GM23338 (cell line): ENCODE data around the gene DMKN. TPM values are rescaled to one million over a fixed set of nuclear protein-coding genes. Genes with fewer than 3 reads are reported as not detected.

Source experiments
- ATAC-seq: fragments of 200-7000 bp; cut with Tn5 transposase; 3 replicates; pipeline ENCODE4 v1.9.1; 2020
- DNase-seq: peaks from one replicate; pipeline ENCODE4 v3.0.0-alpha.2; 2015; ENCODE audit warnings: low spot score
- H2AFZ ChIP-seq: fragments of 200-600 bp; sonication (generic); 2 replicates; pipeline ENCODE4 v1.8.0; 2016; ENCODE audit warnings: antibody characterized with exemption, mild to moderate bottlenecking, moderate library complexity
- H3F3A ChIP-seq: fragments of 200-600 bp; sonication (generic); replicated peaks from 2 replicates; pipeline ENCODE4 v1.8.0; 2017; ENCODE audit warnings: antibody characterized with exemption, mixed run types, low read depth
- H3K27ac ChIP-seq: fragments of 200-600 bp; sonication (generic); 2 replicates; pipeline ENCODE4 v1.6.1; 2016; ENCODE audit warnings: low read depth
- H3K27me3 ChIP-seq: fragments of 200-600 bp; sonication (generic); 2 replicates; pipeline ENCODE4 v1.8.0; 2016; ENCODE audit warnings: mild to moderate bottlenecking, mixed run types, moderate library complexity; ENCODE audit not compliant: insufficient read depth
- H3K36me3 ChIP-seq: fragments of 200-600 bp; sonication (generic); 2 replicates; pipeline ENCODE4 v1.8.0; 2016; ENCODE audit warnings: mild to moderate bottlenecking; ENCODE audit not compliant: insufficient read depth
- H3K4me1 ChIP-seq: fragments of 200-600 bp; sonication (generic); 2 replicates; pipeline ENCODE4 v1.8.0; 2016; ENCODE audit warnings: mild to moderate bottlenecking, moderate library complexity; ENCODE audit not compliant: insufficient read depth
- H3K4me2 ChIP-seq: fragments of 200-600 bp; sonication (generic); 2 replicates; pipeline ENCODE4 v1.7.1; 2017; ENCODE audit warnings: mixed run types
- H3K4me3 ChIP-seq: fragments of 200-600 bp; sonication (generic); 2 replicates; pipeline ENCODE4 v1.6.1; 2016; ENCODE audit warnings: mixed run types
- H3K79me2 ChIP-seq: fragments of 200-600 bp; sonication (generic); replicated peaks from 2 replicates; pipeline ENCODE4 v1.8.0; 2017; ENCODE audit warnings: mild to moderate bottlenecking; ENCODE audit not compliant: insufficient read depth
- H3K9me2 ChIP-seq: fragments of 200-600 bp; sonication (generic); 2 replicates; pipeline ENCODE4 v1.8.0; 2017; ENCODE audit not compliant: insufficient read depth
- H4K20me1 ChIP-seq: fragments of 200-600 bp; sonication (generic); replicated peaks from 2 replicates; pipeline ENCODE4 v1.8.0; 2017; ENCODE audit warnings: mild to moderate bottlenecking; ENCODE audit not compliant: insufficient read depth
- H3K27ac Mint-ChIP-seq: 2 replicates; pipeline ENCODE4 v1.8.0; 2020; ENCODE audit warnings: inconsistent platforms, mild to moderate bottlenecking, moderate library complexity, mixed read lengths
- H3K27me3 Mint-ChIP-seq: 3 replicates; pipeline ENCODE4 v1.8.0; 2022; ENCODE audit warnings: low read depth, mild to moderate bottlenecking, moderate library complexity, mixed read lengths, inconsistent platforms; ENCODE audit not compliant: insufficient read depth, poor library complexity
- H3K36me3 Mint-ChIP-seq: 3 replicates; pipeline ENCODE4 v1.8.0; 2021; ENCODE audit warnings: low read depth, mild to moderate bottlenecking, inconsistent platforms, moderate library complexity, mixed read lengths
- H3K4me1 Mint-ChIP-seq: 3 replicates; pipeline ENCODE4 v1.8.0; 2020; ENCODE audit warnings: mild to moderate bottlenecking, inconsistent platforms, mixed read lengths
- H3K4me3 Mint-ChIP-seq: 3 replicates; pipeline ENCODE4 v1.8.0; 2021; ENCODE audit warnings: moderate library complexity, mild to moderate bottlenecking, inconsistent platforms, mixed read lengths
- H3K9me3 Mint-ChIP-seq: 3 replicates; pipeline ENCODE4 v1.8.0; 2020; ENCODE audit warnings: moderate library complexity, mild to moderate bottlenecking, inconsistent platforms, mixed read lengths
- CTCF ChIP-seq, 2 experiments: fragments of 200-600 bp in 1 of 2; sonication (generic) in 1 of 2; conservative IDR thresholded peaks; 2 replicates each; pipeline versions ENCODE4 v1.5.1 to v1.6.1; 2016 to 2017; ENCODE audit warnings: antibody characterized with exemption in 2 of 2, low read depth in 2 of 2, mild to moderate bottlenecking in 2 of 2, moderate library complexity in 1 of 2
- EZH2 ChIP-seq: fragments of 200-600 bp; sonication (generic); IDR thresholded peaks from one replicate; pipeline ENCODE4 v1.8.0; 2017; ENCODE audit warnings: antibody characterized with exemption, mild to moderate bottlenecking, low read depth; ENCODE audit not compliant: unreplicated experiment
- JUNB ChIP-seq: IDR thresholded peaks from one replicate; pipeline ENCODE4 v1.6.1; 2016; ENCODE audit warnings: antibody characterized with exemption; ENCODE audit not compliant: unreplicated experiment
- NANOG ChIP-seq: IDR thresholded peaks from 2 replicates; pipeline ENCODE4 v1.6.1; 2016; ENCODE audit warnings: antibody characterized with exemption, borderline replicate concordance
- STAT1 ChIP-seq: IDR thresholded peaks from one replicate; pipeline ENCODE4 v1.6.1; 2016; ENCODE audit warnings: antibody characterized with exemption; ENCODE audit not compliant: unreplicated experiment
- ZNF462 ChIP-seq: fragments of 250-450 bp; sonication (Bioruptor Pico); IDR thresholded peaks from 2 replicates; pipeline ENCODE4 v1.5.0; 2020; ENCODE audit warnings: mild to moderate bottlenecking, moderate library complexity
- polyA plus RNA-seq: library from polyadenylated mRNA; unstranded; fragments of >200 nt; fragmentation: Nextera tagmentation; extraction: Ambion mirVana; gene quantifications from 2 replicates; pipeline ENCODE4 v1.2.1, GENCODE V29; 2016
- total RNA-seq: library from RNA; depleted of rRNA; stranded (reverse); fragments of >200 nt; shearing (Covaris generic); gene quantifications from 2 replicates; pipeline ENCODE4 v1.2.3, GENCODE V29; 2014

The DMKN gene
- total and polyA plus RNA-seq, 2 experiments from 2014 or later: 259 to 569 TPM

- TF ChIP-seq ZNF462 (no peak), STAT1 (no peak), JUNB (no peak), EZH2 (no peak)
Measured at GRCh38 chr19:35552534-35553384, 39.3 kb upstream of the DMKN start (continued).

- Mint-ChIP-seq H3K27me3 (peaks cover 15% of the 10 kb centered on the region), H3K36me3 (peaks cover 26% of the 10 kb centered on the region), H3K9me3 (no peaks in the 10 kb centered on the region; the same call in 1 of the 3 replicates), H3K4me3 (no peak overlapping the region; the same call in 2 of the 3 replicates), H3K4me1 (peaks cover 25% of the 10 kb centered on the region), H3K27ac (peak overlapping the region; percentile 17; the same call in 1 of the 2 replicates)
- Histone ChIP-seq H3K4me2 (no peak overlapping the region), H3K4me3 (no peak overlapping the region), H3K27ac (no peak overlapping the region), H3K9me2 (no peaks in the 10 kb centered on the region), H2AFZ (no peak overlapping the region), H3K4me1 (0 out of 2 replicates have a peak, but pooled peaks cover 5% of the 10 kb centered on the region), H4K20me1 (peaks cover 9% of the 10 kb centered on the region), H3K36me3 (no peaks in the 10 kb centered on the region), H3K79me2 (peaks cover 9% of the 10 kb centered on the region), H3F3A (peaks cover 9% of the 10 kb centered on the region; the same call in 1 of the 2 replicates), H3K27me3 (no peaks in the 10 kb centered on the region)
- TF ChIP-seq NANOG (no peak), CTCF (conservative IDR thresholded peaks at IDR 0.05; ENCODE audit: low read depth in 2 of 2) (no peak), STAT1 (no peak)
- ATAC-seq (no peak), DNase-seq (no peak)
Measured at GRCh38 chr19:35551091-35551810, 37.8 kb upstream of the DMKN start.
